Breast epithelium (tissue), 3 donors: ENCODE data around the gene ATXN7L1.

Source experiments
- POLR2A ChIP-seq: fragments of 450-650 bp; IDR thresholded peaks from one replicate; pipeline ENCODE4 v1.6.1; 2016; ENCODE audit warnings: antibody characterized with exemption, mild to moderate bottlenecking, moderate library complexity
- TF ChIP-seq, protein P1 (sequence below), 3 donors: fragments of 450-650 bp; IDR thresholded peaks; one replicate each; pipeline ENCODE4 v1.5.1; 2016 to 2017; ENCODE audit warnings: antibody characterized with exemption in 3 of 3, mild to moderate bottlenecking in 3 of 3, moderate library complexity in 3 of 3

DNA sequence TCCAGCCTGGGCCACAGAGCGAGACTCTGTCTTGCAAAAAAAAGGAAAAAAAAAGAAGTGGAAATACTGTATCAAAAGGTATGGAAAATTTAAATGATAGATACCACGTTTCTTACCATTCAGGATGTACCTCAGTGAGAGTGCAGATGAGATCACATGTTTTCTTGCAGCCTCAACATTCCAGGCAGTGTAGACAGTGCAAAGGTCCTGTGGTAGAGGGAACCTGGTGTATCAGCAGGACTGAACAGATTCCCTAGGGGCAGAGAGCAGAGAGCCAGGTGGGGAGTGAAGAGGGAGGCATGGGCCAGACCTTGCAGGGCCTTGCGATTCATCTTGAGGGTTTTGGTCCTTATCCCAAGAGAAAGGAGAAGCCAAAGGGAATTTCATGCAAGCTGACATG is 17.7 kb upstream of the ATXN7L1 start:
- TF ChIP-seq, protein P1, sequence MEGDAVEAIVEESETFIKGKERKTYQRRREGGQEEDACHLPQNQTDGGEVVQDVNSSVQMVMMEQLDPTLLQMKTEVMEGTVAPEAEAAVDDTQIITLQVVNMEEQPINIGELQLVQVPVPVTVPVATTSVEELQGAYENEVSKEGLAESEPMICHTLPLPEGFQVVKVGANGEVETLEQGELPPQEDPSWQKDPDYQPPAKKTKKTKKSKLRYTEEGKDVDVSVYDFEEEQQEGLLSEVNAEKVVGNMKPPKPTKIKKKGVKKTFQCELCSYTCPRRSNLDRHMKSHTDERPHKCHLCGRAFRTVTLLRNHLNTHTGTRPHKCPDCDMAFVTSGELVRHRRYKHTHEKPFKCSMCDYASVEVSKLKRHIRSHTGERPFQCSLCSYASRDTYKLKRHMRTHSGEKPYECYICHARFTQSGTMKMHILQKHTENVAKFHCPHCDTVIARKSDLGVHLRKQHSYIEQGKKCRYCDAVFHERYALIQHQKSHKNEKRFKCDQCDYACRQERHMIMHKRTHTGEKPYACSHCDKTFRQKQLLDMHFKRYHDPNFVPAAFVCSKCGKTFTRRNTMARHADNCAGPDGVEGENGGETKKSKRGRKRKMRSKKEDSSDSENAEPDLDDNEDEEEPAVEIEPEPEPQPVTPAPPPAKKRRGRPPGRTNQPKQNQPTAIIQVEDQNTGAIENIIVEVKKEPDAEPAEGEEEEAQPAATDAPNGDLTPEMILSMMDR (IDR thresholded peaks at IDR 0.05) = no peak
- TF ChIP-seq POLR2A = no peak
